Body of pancreas (tissue), 4 donors: Measurements from ENCODE around the gene AFG3L2.

Source experiments
- POLR2A ChIP-seq, 3 donors: fragments of 450-650 bp; IDR thresholded peaks; one replicate each; pipeline ENCODE4 v1.6.1; 2016; ENCODE audit warnings: antibody characterized with exemption in 3 of 3, mild to moderate bottlenecking in 2 of 3
- TF ChIP-seq, protein P1 (sequence below), 7 experiments: fragments of 450-650 bp in 4 of 7; fragments of 200-600 bp in 3 of 7; sonication (generic) in 3 of 7; IDR thresholded peaks; one replicate each; pipeline ENCODE4 v1.5.1; 2016 to 2019; ENCODE audit warnings: antibody characterized with exemption in 7 of 7

DNA sequence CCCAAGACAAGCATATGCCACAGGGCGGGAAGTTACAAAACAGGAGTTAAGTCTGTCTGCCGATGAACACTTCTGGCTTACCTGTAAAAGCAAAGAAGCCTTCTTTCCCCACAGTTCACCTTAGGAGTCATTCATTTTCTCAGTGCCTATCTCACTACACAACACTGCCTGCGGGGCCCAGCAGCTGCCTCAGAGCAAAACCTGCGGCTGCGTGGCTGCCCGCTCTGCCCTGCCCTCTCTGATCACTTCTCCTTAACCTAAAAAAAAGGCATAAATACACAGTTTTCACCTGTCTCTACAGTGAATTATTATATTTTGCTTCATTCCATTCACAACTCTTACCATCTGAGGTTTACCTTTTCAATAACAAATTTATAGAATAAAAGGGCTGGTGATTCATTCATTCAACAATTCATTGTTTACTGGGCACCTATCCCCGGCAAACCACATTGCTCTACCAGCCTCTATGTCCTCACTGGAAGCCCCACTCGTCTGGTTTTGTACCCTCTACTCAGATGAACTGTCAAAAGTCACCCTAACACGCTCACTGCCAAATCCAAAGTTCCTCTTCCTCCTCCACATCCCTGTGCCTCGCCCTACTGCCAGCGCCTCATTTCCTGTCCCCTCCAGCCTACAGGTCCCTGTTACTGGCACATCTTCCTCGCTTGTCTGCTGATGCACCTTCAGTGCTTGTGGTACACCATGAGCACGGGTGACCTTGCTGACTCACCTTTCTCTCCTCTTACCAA is 31.4 kb downstream of the AFG3L2 start:
- TF ChIP-seq, protein P1, sequence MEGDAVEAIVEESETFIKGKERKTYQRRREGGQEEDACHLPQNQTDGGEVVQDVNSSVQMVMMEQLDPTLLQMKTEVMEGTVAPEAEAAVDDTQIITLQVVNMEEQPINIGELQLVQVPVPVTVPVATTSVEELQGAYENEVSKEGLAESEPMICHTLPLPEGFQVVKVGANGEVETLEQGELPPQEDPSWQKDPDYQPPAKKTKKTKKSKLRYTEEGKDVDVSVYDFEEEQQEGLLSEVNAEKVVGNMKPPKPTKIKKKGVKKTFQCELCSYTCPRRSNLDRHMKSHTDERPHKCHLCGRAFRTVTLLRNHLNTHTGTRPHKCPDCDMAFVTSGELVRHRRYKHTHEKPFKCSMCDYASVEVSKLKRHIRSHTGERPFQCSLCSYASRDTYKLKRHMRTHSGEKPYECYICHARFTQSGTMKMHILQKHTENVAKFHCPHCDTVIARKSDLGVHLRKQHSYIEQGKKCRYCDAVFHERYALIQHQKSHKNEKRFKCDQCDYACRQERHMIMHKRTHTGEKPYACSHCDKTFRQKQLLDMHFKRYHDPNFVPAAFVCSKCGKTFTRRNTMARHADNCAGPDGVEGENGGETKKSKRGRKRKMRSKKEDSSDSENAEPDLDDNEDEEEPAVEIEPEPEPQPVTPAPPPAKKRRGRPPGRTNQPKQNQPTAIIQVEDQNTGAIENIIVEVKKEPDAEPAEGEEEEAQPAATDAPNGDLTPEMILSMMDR (IDR thresholded peaks at IDR 0.05): no peak
- no peak for TF ChIP-seq POLR2A (IDR thresholded peaks at IDR 0.05)
